Measurements from ENCODE around the gene KANSL1. TPM values are rescaled to one million over a fixed set of nuclear protein-coding genes. Genes with fewer than 3 reads are reported as not detected.

The KANSL1 gene
- total RNA-seq, 1 donor from 2014 or later = 94.5 TPM

- Histone ChIP-seq H3K4me1 (ENCODE audit: control insufficient read depth in 3 of 3, insufficient read depth in 3 of 3, low read length in 3 of 3) (peaks cover 27 to 41% (median 40%) of the 10 kb centered on the region in 3 donors), H3K27me3 (ENCODE audit: control insufficient read depth in 3 of 3, insufficient read depth in 3 of 3, low read length in 3 of 3) (no peaks in the 10 kb centered on the region), H3K27ac (ENCODE audit: low read depth, low read length) (no peak overlapping the region), H3K36me3 (ENCODE audit: control insufficient read depth in 3 of 3, insufficient read depth in 3 of 3, low read length in 3 of 3) (peaks cover 27 to 52% (median 35%) of the 10 kb centered on the region in 3 donors), H3K9me3 (ENCODE audit: control insufficient read depth in 3 of 3, low read length in 3 of 3) (no peaks in the 10 kb centered on the region), H3K4me3 (ENCODE audit: low read length in 3 of 3) (no peak overlapping the region), H3K9ac (ENCODE audit: low read depth in 1 of 3, low read length in 3 of 3) (no peak overlapping the region)
Measured at GRCh38 chr17:46038414-46038813, 154.8 kb downstream of the KANSL1 start.

- H3K36me3 ChIP-seq (ENCODE audit: control insufficient read depth in 3 of 3, insufficient read depth in 3 of 3, low read length in 3 of 3) = peaks cover 34 to 58% (median 37%) of the 10 kb centered on the region in 3 donors
- H3K27ac ChIP-seq (ENCODE audit: low read depth, low read length) = no peak overlapping the region
- peaks cover 27 to 41% (median 40%) of the 10 kb centered on the region in 3 donors for H3K4me1 ChIP-seq (ENCODE audit: control insufficient read depth in 3 of 3, insufficient read depth in 3 of 3, low read length in 3 of 3)
- H3K4me3 ChIP-seq (ENCODE audit: low read length in 3 of 3) = no peak overlapping the region
- no peaks in the 10 kb centered on the region for H3K27me3 ChIP-seq (ENCODE audit: control insufficient read depth in 3 of 3, insufficient read depth in 3 of 3, low read length in 3 of 3)
- no peaks in the 10 kb centered on the region for H3K9me3 ChIP-seq (ENCODE audit: control insufficient read depth in 3 of 3, low read length in 3 of 3)
- no peak overlapping the region for H3K9ac ChIP-seq (ENCODE audit: low read depth in 1 of 3, low read length in 3 of 3)
Measured at GRCh38 chr17:46037722-46038255, 155.4 kb downstream of the KANSL1 start.

GRCh38 chr17:46036491-46036890 lies 156.7 kb downstream of the KANSL1 start:
- peaks cover 27 to 41% (median 40%) of the 10 kb centered on the region in 3 donors for H3K4me1 ChIP-seq (ENCODE audit: control insufficient read depth in 3 of 3, insufficient read depth in 3 of 3, low read length in 3 of 3)
- peaks cover 44 to 69% (median 48%) of the 10 kb centered on the region in 3 donors for H3K36me3 ChIP-seq (ENCODE audit: control insufficient read depth in 3 of 3, insufficient read depth in 3 of 3, low read length in 3 of 3)
- H3K27ac ChIP-seq (ENCODE audit: low read depth, low read length) = no peak overlapping the region

GRCh38 chr17:46035112-46035818 lies 158.0 kb downstream of the KANSL1 start:
- Histone ChIP-seq H3K27me3 (ENCODE audit: control insufficient read depth in 3 of 3, insufficient read depth in 3 of 3, low read length in 3 of 3) (no peaks in the 10 kb centered on the region), H3K4me3 (ENCODE audit: low read length in 3 of 3) (no peak overlapping the region), H3K9ac (ENCODE audit: low read depth in 1 of 3, low read length in 3 of 3) (no peak overlapping the region), H3K27ac (ENCODE audit: low read depth, low read length) (no peak overlapping the region), H3K9me3 (ENCODE audit: control insufficient read depth in 3 of 3, low read length in 3 of 3) (no peaks in the 10 kb centered on the region), H3K4me1 (ENCODE audit: control insufficient read depth in 3 of 3, insufficient read depth in 3 of 3, low read length in 3 of 3) (peaks cover 27 to 43% (median 41%) of the 10 kb centered on the region in 3 donors), H3K36me3 (ENCODE audit: control insufficient read depth in 3 of 3, insufficient read depth in 3 of 3, low read length in 3 of 3) (peaks cover 54 to 81% (median 59%) of the 10 kb centered on the region in 3 donors)

More at GRCh38 chr17:46036491-46036890, 156.7 kb downstream of the KANSL1 start:
- no peaks in the 10 kb centered on the region for H3K27me3 ChIP-seq (ENCODE audit: control insufficient read depth in 3 of 3, insufficient read depth in 3 of 3, low read length in 3 of 3)
- no peak overlapping the region for H3K4me3 ChIP-seq (ENCODE audit: low read length in 3 of 3)
- H3K9me3 ChIP-seq (ENCODE audit: control insufficient read depth in 3 of 3, low read length in 3 of 3) = no peaks in the 10 kb centered on the region
- H3K9ac ChIP-seq (ENCODE audit: low read depth in 1 of 3, low read length in 3 of 3) = no peak overlapping the region

GRCh38 chr17:46033392-46033791 lies 159.8 kb downstream of the KANSL1 start:
- peaks cover 44 to 69% (median 55%) of the 10 kb centered on the region in 3 donors for H3K36me3 ChIP-seq (ENCODE audit: control insufficient read depth in 3 of 3, insufficient read depth in 3 of 3, low read length in 3 of 3)
- H3K27ac ChIP-seq (ENCODE audit: low read depth, low read length) = no peak overlapping the region
- H3K9ac ChIP-seq (ENCODE audit: low read depth in 1 of 3, low read length in 3 of 3) = no peak overlapping the region

GRCh38 chr17:46032909-46033308 lies 160.3 kb downstream of the KANSL1 start:
- H3K36me3 ChIP-seq (ENCODE audit: control insufficient read depth in 3 of 3, insufficient read depth in 3 of 3, low read length in 3 of 3) = peaks cover 39 to 64% (median 50%) of the 10 kb centered on the region in 3 donors
- no peak overlapping the region for H3K27ac ChIP-seq (ENCODE audit: low read depth, low read length)
- H3K9me3 ChIP-seq (ENCODE audit: control insufficient read depth in 3 of 3, low read length in 3 of 3) = no peaks in the 10 kb centered on the region
- H3K9ac ChIP-seq (ENCODE audit: low read depth in 1 of 3, low read length in 3 of 3) = no peak overlapping the region
- peaks cover 14 to 23% (median 21%) of the 10 kb centered on the region in 3 donors for H3K4me1 ChIP-seq (ENCODE audit: control insufficient read depth in 3 of 3, insufficient read depth in 3 of 3, low read length in 3 of 3)
- no peaks in the 10 kb centered on the region for H3K27me3 ChIP-seq (ENCODE audit: control insufficient read depth in 3 of 3, insufficient read depth in 3 of 3, low read length in 3 of 3)
- H3K4me3 ChIP-seq (ENCODE audit: low read length in 3 of 3) = no peak overlapping the region

More at GRCh38 chr17:46033392-46033791, 159.8 kb downstream of the KANSL1 start:
- Histone ChIP-seq H3K4me3 (ENCODE audit: low read length in 3 of 3) (no peak overlapping the region), H3K4me1 (ENCODE audit: control insufficient read depth in 3 of 3, insufficient read depth in 3 of 3, low read length in 3 of 3) (peaks cover 13 to 24% (median 23%) of the 10 kb centered on the region in 3 donors), H3K27me3 (ENCODE audit: control insufficient read depth in 3 of 3, insufficient read depth in 3 of 3, low read length in 3 of 3) (no peaks in the 10 kb centered on the region), H3K9me3 (ENCODE audit: control insufficient read depth in 3 of 3, low read length in 3 of 3) (no peaks in the 10 kb centered on the region)

- Histone ChIP-seq H3K4me3 (ENCODE audit: low read length in 3 of 3) (no peak overlapping the region), H3K27ac (ENCODE audit: low read depth, low read length) (no peak overlapping the region), H3K9me3 (ENCODE audit: control insufficient read depth in 3 of 3, low read length in 3 of 3) (no peaks in the 10 kb centered on the region), H3K36me3 (ENCODE audit: control insufficient read depth in 3 of 3, insufficient read depth in 3 of 3, low read length in 3 of 3) (peaks cover 35 to 55% (median 44%) of the 10 kb centered on the region in 3 donors), H3K27me3 (ENCODE audit: control insufficient read depth in 3 of 3, insufficient read depth in 3 of 3, low read length in 3 of 3) (no peaks in the 10 kb centered on the region), H3K9ac (ENCODE audit: low read depth in 1 of 3, low read length in 3 of 3) (no peak overlapping the region), H3K4me1 (ENCODE audit: control insufficient read depth in 3 of 3, insufficient read depth in 3 of 3, low read length in 3 of 3) (peaks cover 22 to 30% (median 28%) of the 10 kb centered on the region in 3 donors)
Measured at GRCh38 chr17:46031920-46032319, 161.3 kb downstream of the KANSL1 start.

- Histone ChIP-seq H3K36me3 (ENCODE audit: control insufficient read depth in 3 of 3, insufficient read depth in 3 of 3, low read length in 3 of 3) (peaks cover 36 to 54% (median 47%) of the 10 kb centered on the region in 3 donors), H3K27ac (ENCODE audit: low read depth, low read length) (no peak overlapping the region), H3K27me3 (ENCODE audit: control insufficient read depth in 3 of 3, insufficient read depth in 3 of 3, low read length in 3 of 3) (no peaks in the 10 kb centered on the region), H3K4me1 (ENCODE audit: control insufficient read depth in 3 of 3, insufficient read depth in 3 of 3, low read length in 3 of 3) (peaks cover 19 to 27% (median 24%) of the 10 kb centered on the region in 3 donors), H3K4me3 (ENCODE audit: low read length in 3 of 3) (no peak overlapping the region), H3K9ac (ENCODE audit: low read depth in 1 of 3, low read length in 3 of 3) (no peak overlapping the region), H3K9me3 (ENCODE audit: control insufficient read depth in 3 of 3, low read length in 3 of 3) (no peaks in the 10 kb centered on the region)
Measured at GRCh38 chr17:46031440-46031839, 161.8 kb downstream of the KANSL1 start.

GRCh38 chr17:46030752-46031151 lies 162.5 kb downstream of the KANSL1 start:
- Histone ChIP-seq H3K9me3 (ENCODE audit: control insufficient read depth in 3 of 3, low read length in 3 of 3) (no peaks in the 10 kb centered on the region), H3K36me3 (ENCODE audit: control insufficient read depth in 3 of 3, insufficient read depth in 3 of 3, low read length in 3 of 3) (peaks cover 36 to 52% (median 51%) of the 10 kb centered on the region in 3 donors), H3K4me3 (ENCODE audit: low read length in 3 of 3) (no peak overlapping the region), H3K9ac (ENCODE audit: low read depth in 1 of 3, low read length in 3 of 3) (no peak overlapping the region), H3K4me1 (ENCODE audit: control insufficient read depth in 3 of 3, insufficient read depth in 3 of 3, low read length in 3 of 3) (peaks cover 18 to 22% (median 20%) of the 10 kb centered on the region in 3 donors), H3K27me3 (ENCODE audit: control insufficient read depth in 3 of 3, insufficient read depth in 3 of 3, low read length in 3 of 3) (no peaks in the 10 kb centered on the region), H3K27ac (ENCODE audit: low read depth, low read length) (no peak overlapping the region)

- no peaks in the 10 kb centered on the region for H3K27me3 ChIP-seq (ENCODE audit: control insufficient read depth in 3 of 3, insufficient read depth in 3 of 3, low read length in 3 of 3)
- H3K4me3 ChIP-seq (ENCODE audit: low read length in 3 of 3) = no peak overlapping the region
- H3K36me3 ChIP-seq (ENCODE audit: control insufficient read depth in 3 of 3, insufficient read depth in 3 of 3, low read length in 3 of 3) = peaks cover 40 to 56% (median 42%) of the 10 kb centered on the region in 3 donors
- H3K27ac ChIP-seq (ENCODE audit: low read depth, low read length) = no peak overlapping the region
- no peaks in the 10 kb centered on the region for H3K9me3 ChIP-seq (ENCODE audit: control insufficient read depth in 3 of 3, low read length in 3 of 3)
- no peak overlapping the region for H3K9ac ChIP-seq (ENCODE audit: low read depth in 1 of 3, low read length in 3 of 3)
- H3K4me1 ChIP-seq (ENCODE audit: control insufficient read depth in 3 of 3, insufficient read depth in 3 of 3, low read length in 3 of 3) = peaks cover 13 to 18% (median 18%) of the 10 kb centered on the region in 3 donors
Measured at GRCh38 chr17:46029627-46030026, 163.6 kb downstream of the KANSL1 start.

Measured in skeletal muscle tissue (tissue), 4 donors.